HG03108 (cell line): ENCODE data around the gene SPOCK2.
"Not testable (repeated sequence)": the region's sequence is repeated elsewhere in the genome, so short reads cannot be mapped to it uniquely, and the experiment has no call there.

Experiments
- ATAC-seq: cut with Tn5 transposase; IDR thresholded peaks from one replicate; pipeline ENCODE4 v1.9.1; 2021; ENCODE audit warnings: moderate library complexity; ENCODE audit not compliant: unreplicated experiment

The SPOCK2 gene, protein sequence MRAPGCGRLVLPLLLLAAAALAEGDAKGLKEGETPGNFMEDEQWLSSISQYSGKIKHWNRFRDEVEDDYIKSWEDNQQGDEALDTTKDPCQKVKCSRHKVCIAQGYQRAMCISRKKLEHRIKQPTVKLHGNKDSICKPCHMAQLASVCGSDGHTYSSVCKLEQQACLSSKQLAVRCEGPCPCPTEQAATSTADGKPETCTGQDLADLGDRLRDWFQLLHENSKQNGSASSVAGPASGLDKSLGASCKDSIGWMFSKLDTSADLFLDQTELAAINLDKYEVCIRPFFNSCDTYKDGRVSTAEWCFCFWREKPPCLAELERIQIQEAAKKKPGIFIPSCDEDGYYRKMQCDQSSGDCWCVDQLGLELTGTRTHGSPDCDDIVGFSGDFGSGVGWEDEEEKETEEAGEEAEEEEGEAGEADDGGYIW

DNA sequence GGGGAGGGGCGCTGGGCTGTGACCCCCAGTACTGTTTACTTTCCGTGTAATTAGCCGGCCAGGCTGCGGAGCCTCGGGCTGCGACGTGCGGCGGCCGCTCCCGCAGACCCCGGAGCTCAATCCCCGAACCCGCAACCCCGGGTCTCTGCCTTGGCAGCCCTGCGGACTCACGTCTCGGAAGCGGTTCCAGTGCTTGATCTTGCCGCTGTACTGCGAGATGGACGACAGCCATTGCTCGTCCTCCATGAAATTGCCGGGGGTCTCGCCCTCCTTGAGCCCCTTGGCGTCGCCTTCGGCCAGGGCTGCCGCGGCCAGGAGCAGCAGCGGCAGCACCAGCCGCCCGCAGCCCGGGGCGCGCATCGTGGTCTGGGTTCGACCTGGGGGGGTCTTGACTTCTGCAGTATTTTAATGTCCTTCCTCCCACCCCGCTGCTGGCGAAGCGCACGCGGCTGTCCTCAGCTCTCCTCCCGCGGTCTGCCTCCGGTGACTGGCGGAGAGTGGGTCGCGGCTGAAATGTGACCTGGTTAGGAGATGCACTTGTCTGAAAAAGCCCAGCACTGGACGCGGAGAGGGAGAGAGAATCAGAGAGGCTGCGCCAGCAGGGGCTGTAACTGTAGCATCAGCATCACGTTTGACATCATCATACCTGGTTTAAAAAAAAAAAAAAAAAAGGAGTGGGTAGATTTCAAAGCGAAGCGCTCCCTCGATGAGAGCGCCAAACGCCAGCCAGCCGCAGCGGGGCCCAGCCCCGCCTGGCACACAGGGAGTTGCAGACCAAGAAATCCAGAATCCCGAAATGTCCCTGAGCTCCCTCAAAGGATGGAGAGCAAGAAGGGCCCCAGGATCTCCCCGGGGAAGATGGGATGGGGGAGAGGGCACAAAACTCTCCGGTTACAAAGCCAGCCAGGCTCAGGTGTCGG is at the start of gene SPOCK2:
Gene SPOCK2 (minus strand): TSS at position 583 of the 920 bp plus-strand sequence. CDS start 223 bp downstream, at position 360.
- no peak for ATAC-seq

DNA sequence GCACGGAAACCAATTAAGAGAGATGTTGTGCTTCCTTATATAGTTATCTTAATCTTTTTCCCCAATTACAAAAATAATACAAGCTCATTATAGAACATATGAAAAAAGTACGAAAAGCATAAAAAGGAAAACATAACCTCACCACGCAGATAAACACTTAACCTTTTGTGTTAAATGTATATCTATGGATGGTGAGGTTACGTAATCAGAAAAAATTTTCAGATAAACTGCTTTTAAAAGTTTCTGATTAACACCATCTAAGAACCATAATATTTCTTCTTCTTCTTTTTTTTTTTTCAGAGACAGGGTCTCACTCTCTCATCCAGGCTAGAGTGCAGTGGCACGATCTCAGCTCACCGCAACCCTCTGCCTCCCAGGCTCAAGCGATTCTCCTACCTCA is 49.2 kb upstream of the SPOCK2 start:
- ATAC-seq, result no peak

DNA sequence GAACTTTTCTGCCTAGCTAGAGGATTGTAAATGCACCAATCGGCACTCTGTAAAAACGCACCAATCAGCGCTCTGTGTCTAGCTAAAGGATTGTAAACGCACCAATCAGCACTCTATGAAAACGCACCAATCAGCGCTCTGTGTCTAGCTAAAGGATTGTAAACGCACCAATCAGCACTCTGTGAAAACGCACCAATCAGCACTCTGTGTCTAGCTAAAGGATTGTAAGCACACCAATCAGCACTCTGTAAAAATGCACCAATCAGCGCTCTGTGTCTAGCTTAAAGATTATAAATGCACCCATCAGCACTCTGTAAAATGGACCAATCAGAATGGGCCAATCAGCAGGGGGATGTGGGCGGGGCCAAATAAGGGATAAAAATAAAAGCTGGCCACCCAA is 47.9 kb upstream of the SPOCK2 start:
- not testable (repeated sequence) for ATAC-seq

DNA sequence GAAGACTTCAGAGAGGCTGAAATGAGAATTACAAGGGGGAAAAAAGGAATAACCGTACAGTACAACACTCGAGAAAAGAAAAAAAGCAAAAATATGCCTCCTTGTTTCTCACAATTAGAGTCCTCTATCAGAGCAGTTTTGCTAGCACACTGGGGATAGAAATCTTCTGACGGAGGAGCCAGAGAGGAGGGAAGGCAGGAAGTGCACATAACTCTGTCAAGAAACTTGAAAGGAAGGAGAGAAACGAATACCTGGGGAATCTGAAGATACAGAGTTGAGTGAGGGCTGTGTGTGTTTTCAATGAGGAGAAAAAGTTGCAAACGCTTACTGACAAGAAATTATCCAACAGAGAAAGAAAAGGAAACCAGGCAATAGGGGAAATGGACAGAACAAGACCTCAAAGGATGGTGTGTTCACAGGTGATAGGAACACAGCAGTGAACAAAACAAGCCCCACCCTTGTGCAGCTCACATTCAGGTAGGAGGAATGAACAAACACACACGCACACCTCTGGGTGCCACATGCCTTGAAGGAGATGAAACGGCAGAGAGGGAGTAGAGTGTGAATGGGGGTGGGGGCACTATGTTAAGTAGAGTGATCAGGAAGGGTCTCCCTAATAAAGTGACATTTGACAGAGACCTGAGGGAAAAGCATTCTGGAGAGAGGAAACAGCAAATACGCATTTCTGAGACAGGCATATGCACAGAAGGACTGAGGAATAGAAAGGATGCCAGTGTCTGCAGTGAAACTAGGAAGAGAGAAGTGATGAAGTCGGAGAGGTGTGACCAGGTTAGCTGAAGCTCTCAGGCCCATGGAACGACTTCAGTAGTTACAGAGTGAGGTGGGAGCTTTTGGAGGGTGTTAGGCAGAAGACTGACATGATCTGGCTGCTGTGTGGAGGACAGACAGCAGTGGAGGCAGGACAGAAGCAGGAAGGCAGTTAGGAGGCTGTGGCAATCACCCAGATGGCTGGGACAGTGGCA is 46.7 kb upstream of the SPOCK2 start:
- no peak for ATAC-seq

DNA sequence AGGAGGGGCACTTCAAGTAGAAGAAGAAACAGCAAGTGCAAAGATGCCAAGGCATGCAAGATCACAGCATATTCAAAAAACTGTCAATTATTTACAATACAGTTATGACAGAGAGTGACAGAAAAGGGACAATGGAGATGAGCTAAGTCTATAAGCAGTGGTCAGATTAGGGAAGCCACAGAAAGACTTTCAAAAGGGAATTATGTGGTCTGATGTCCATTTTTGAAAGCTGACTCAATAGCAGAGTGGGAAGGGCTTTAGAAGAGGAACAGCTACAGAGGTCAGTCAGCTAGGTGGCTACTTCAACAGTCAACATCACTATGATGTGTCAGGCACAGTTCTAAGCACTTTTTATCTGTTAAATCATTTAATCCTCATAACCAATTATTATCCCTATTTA is 45.2 kb upstream of the SPOCK2 start:
- ATAC-seq, result peak; percentile 90

DNA sequence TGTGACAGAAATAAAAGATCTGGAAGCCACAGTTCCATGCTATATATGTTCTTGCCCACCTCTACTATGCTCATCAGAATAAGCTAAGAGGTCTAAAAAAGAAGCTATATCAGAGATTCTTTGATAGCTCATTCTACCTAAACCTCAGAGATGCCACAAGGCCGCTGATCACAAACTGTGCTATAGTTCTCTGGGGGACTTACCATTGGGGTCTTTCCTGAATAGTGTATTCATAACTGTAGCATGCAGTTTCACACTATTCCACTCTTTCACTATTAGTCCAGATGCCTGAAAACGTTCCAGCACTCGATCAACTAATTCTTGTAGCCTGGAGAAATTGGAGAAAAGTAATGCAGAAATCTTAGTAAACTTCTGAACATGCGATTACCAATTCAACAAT is 44.5 kb upstream of the SPOCK2 start:
- no peak for ATAC-seq

DNA sequence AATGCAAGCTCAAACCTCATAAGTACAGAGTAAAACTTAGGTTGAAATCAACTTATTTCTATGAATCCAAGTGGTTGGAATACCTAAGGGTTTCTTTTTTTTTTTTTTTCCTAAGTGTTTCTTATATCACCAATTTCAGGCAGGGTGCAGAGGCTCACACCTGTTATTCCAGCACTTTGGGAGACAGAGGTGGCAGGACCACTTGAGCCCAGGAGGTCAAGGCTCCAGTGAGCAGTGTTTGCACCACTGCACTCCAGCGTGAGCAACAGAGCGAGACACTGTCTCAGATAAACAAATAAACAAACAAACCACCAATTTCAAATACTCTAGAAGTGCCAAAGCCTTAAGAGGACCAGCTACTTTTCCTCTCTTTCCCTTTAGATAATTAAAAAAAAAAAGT is 39.2 kb upstream of the SPOCK2 start:
- no peak for ATAC-seq

DNA sequence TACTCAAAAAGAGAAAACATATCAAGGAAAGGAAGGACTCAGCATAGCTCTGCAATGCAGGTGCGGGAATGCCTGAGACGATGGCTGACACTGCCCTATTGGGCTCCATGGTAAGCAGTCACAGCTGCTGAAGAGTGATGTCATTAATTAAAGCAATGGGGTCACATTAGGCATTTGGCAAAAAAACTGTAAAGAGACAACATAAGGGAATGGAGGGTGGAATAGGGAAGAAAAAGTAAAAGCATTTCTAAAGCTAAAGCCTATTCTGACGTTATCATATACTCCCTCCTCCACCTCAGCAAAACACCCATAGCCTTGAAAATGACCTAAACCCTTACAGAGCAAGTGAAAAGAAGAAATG is 38.5 kb upstream of the SPOCK2 start:
- ATAC-seq, result no peak

DNA sequence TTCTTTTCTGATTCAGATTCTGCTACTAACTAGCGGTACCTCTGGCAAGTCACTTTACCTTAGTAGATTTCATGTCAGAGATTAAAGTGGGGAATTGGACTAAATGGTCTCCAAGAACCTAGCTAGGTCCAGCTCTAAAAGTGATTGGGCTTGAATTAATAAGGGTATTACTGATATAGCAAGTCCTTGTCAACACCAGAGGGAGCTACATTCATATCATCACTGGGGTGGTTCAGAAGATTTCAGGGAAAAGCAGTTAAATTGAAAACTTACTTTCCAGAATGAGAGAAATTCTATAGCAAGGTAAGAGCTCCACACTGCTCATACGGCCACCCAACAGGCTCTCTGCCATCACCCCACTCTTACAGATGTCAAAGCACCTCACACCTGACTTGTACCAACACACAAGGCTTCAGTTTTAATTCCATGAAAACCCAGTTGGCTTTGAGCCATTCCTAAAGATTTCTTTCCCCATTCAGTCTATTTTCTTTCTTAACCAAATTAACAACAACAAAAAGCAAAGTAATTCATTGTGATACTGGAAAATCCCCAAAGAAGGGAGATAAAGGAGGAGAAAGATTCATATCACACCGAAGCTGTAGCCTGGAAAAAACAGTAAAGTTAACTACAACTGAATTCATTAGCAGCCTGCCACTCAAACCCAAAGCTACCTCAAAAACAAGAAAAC is 38.0 kb upstream of the SPOCK2 start:
- no peak for ATAC-seq

DNA sequence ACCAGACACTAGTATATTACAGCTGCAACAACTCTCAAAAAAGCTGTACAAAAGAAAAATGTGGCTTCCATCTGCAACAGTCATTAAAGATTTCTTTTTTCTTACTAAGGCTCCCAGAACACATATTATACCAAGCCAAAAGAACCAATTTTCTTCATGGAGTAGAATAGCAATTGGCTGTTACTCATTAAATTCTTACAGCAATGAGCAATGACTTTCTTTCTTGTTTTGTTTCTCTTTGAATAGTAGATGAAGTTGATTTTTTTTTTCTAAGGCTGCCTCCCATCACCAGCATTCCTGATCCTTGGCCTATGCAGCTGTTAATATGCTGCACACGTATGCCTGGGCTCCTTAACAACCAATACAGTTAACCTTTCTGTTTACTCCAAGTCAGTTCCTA is 36.6 kb upstream of the SPOCK2 start:
- no peak for ATAC-seq

DNA sequence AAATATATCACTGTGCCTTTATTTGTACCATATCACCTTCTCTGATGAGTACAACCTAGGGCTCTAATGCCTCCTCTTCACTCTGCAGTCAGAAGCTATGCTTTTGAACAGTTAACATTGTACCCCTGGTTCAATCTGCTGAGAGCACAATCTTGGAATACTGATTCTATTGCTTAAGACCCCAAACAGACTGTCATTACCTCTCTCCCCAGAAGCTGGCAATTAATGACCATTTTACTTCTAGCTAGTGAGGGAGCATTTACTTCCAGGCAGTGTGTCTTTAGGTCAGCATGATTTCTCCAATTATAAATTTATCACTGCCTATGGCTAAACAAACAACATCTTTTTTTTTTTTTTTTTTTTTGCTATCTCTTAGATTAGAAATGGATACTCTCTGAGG is 36.0 kb upstream of the SPOCK2 start:
- ATAC-seq, result no peak

DNA sequence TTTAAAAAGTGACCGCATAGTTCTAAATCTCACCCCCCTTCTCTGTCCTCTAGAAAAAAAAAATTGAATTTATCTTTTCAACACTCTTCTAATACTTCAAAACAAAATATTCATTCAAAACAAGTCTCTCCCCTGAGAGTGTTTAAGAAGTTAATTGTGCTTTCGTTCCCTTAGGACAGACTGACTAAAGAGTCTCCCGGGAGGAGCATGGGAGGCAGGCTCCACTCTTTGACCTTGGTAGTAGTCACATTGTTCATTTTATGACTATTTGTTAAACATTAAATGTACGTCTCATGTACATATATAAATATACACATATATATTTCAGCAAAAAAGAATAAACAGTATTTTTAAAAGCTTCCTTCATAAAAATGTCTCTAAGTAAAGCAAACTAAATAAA is 35.3 kb upstream of the SPOCK2 start:
- no peak for ATAC-seq

DNA sequence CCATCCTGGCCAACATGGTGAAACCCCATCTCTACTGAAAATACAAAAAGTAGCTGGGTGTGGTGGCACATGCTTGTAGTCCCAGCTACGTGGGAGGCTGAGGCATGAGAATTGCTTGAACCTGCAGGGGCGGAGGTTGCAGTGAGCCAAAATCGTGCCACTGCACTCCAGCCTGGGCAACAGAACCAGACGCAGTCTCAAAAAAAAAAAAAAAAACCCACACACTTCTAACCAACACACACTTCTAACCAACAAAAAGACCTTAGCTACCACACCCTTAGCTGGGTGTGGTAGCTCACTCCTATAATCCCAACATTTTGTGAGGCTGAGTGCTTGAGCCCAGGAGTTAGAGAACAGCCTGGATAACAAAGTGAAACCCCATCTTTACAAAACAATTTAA is 33.9 kb upstream of the SPOCK2 start:
- no peak for ATAC-seq

DNA sequence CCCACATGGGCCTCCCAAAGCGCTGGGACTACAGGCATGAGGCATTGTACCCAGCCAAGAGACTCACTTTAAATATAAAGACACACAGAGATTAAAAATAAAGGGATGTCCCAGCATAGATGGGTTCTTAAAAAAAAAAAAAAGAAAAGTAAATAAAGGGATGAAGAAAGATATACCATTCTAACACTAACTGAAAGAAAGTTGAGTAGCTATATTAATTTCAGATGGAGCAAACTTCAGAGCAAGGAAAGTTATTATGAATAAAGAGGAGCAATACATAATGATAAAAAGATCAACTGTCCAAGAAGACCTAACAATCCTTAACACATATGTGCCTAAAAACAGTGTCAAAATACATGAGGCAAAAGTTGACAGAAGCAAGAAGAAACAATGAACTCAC is 33.0 kb upstream of the SPOCK2 start:
- ATAC-seq, result no peak

DNA sequence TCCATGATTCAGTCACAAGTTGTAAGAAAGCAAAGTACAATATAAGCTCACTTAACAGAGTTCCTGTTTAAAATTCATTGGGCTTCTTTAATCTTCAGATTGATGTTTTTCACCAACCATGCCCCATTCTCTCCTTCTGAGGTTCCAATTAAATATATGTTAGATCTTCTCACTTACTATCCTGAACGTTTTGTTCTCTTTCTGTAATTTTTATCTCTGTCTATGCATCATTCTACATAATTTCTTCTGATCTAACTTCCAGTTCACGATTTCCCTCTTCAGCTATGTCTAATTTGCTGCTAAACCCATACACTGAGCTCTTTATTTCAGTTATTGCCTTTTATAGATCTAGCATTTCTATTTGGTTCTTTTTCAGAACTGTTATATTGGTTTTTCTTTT is 28.0 kb upstream of the SPOCK2 start:
- ATAC-seq, result no peak

DNA sequence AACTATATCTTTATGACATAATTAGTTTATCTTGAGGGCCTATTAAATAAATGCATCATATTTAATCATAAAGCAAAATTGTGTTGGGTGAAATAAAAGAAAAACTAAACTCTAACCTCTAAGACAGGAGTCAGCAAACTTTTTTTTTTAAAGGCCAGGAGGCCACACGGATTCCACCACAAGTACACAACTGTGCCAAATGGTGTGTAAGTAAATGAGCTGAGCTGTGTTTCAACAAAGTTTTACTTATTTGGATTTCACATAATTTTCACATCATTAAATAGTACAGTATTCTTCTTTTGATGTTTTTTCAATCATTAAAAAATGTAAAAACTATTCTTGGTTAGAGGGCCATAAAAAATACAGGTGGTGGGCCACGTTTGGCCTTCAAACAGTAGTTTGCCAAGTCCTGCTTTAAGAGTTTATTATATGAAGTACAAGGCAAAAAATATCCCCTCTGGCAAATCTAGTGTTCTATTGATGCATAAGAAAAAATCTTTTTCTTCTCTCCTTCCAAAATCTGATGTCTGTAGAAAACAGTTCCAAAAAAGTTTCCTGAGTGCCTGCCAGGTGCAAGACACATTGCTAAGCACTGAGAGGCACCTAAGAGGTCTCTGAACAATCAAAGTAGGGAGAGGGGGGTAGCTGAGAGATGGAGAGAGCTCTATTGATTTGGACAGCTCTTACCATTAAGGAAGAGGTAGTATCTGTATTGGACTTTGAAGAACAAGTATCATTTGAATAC is 26.5 kb upstream of the SPOCK2 start:
- no peak for ATAC-seq

DNA sequence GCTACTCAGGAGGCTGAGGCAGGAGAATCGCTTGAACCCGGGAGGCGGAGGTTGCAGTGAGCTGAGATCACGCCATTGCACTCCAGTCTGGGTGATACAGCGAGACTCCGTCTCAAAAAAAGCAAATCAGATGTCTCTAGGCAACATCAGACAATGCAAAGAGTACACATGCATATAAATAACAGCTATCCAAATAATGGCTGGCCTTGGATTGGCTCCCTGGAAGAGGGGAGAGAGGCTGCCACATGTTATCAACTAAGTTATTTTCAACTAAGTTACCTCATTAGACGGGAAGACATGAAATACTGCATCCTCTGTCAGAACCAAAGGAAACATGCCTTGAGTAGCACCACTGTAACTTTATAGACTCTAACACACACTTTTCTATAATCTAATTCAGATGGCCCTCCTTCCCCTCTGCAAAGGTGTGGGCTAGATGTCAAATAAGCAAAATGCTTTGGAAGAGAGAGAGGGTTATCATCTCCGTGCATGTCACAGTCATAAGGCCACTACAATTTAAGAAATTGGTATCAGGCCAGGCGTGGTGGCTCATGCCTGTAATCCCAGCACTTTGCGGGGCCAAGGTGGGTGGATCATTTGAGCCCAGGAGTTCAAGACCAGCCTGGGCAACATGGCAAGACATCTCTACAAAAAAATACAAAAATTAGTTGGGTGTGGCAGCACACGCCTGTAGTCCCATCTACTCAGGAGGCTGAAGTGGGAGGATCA is 22.5 kb upstream of the SPOCK2 start:
- no peak for ATAC-seq

DNA sequence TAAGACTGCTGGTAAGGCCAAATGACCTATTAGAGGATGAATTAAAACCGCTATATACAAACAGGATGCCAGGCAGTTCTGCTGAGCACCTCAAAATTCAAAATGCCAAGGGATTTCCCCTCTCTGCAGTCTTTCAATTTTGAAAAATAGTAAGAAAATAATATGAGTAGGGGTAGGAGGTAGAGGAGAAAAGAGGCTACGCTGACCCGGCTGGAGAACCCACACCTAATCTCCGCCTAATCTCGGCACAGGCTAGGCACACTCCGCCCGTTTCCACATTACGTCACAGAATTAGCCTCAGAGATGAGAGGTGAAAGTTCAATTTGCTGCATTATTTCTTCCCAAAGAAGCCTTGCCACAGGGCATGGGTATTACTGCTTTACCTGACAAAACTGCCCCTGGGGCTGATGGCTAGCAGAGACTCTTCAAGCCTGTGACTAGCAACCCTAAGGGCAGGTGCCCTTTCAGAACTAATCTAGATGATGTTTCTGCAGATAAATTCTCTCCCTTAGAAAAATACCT is 21.3 kb upstream of the SPOCK2 start:
- no peak for ATAC-seq
